Prostate gland (tissue), 2 donors: ENCODE data around the gene CPEB1. TPM values are rescaled to one million over a fixed set of nuclear protein-coding genes. Genes with fewer than 3 reads are reported as not detected.

Experiments
- DNase-seq: peaks from one replicate; pipeline ENCODE4 v3.0.0-alpha.2; 2019; ENCODE audit warnings: low spot score
- H3K27ac ChIP-seq, 2 donors: fragments of 200-600 bp; sonication (generic); 2 replicates each; pipeline ENCODE4 v1.5.1; 2017 to 2019
- H3K27me3 ChIP-seq: fragments of 200-600 bp; sonication (generic); replicated peaks from 2 replicates; pipeline ENCODE4 v1.5.1; 2019; ENCODE audit not compliant: insufficient read depth
- H3K36me3 ChIP-seq, 2 donors: fragments of 200-600 bp; sonication (generic); 1 replicate in 1 of 2; 2 replicates in 1 of 2; pipeline versions ENCODE4 v1.5.1 to v1.8.1; 2017 to 2019
- H3K4me1 ChIP-seq: fragments of 200-600 bp; sonication (generic); replicated peaks from 2 replicates; pipeline ENCODE4 v1.5.1; 2019
- H3K4me3 ChIP-seq, 2 donors: fragments of 200-600 bp; sonication (generic); 2 replicates each; pipeline ENCODE4 v1.5.1; 2017 to 2019
- H3K9me3 ChIP-seq: fragments of 200-600 bp; sonication (generic); 2 replicates; pipeline ENCODE4 v1.5.1; 2017
- POLR2A ChIP-seq: fragments of 450-650 bp; IDR thresholded peaks from one replicate; pipeline ENCODE4 v1.6.1; 2016; ENCODE audit warnings: antibody characterized with exemption, mild to moderate bottlenecking
- POLR2AphosphoS5 ChIP-seq: sonication (generic); formaldehyde crosslinking; IDR thresholded peaks from one replicate; pipeline ENCODE4 v1.6.1; 2017; ENCODE audit warnings: antibody characterized with exemption
- WGBS: methylation state at CpG from one replicate; pipeline ENCODE4 v1.1.5; 2018; 5-methylcytosine and 5-hydroxymethylcytosine counted together
- intact Hi-C: fragments of 100-400 bp; cut with DNase I; formaldehyde crosslinking; loops from one replicate; pipeline ENCODE4 v1.14.2; 2022
- total RNA-seq, 2 donors: library from RNA; depleted of rRNA; stranded (reverse); fragments of >200 nt; gene quantifications; one replicate each; pipeline ENCODE4 v1.1.0, GENCODE V29; 2016
- TF ChIP-seq, protein P1 (sequence below), 4 experiments: fragments of 200-600 bp in 2 of 4; fragments of 450-650 bp in 2 of 4; sonication (generic) in 2 of 4; IDR thresholded peaks; 1 replicate in 3 of 4; 2 replicates in 1 of 4; pipeline ENCODE4 v1.5.1; 2016 to 2019; ENCODE audit warnings: antibody characterized with exemption in 4 of 4, mild to moderate bottlenecking in 2 of 4, moderate library complexity in 2 of 4

Gene CPEB1
- total RNA-seq, 2 donors from 2014 or later, result 1.7 to 51.8 TPM

DNA sequence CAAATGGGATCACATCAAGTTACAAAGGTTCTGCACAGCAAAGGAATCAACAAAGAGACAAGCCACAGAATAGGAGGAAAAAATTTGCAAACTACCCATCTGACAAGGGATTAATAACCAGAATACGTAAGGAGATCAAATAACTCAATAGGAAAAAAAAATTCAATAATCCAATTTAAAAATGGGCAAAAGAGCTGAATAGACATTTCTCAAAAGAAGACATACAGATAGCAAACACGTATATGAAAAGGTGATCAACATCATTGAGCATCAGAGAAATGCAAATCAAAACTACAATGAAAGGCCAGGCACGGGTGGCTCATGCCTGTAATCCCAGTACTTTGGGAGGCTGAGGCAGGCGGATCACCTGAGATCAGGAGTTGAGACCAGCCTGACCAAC, 23.5 kb upstream of the CPEB1 start:
- DNase-seq, result no peak
- no peaks in the 10 kb centered on the region for H3K9me3 ChIP-seq
- TF ChIP-seq, protein P1, sequence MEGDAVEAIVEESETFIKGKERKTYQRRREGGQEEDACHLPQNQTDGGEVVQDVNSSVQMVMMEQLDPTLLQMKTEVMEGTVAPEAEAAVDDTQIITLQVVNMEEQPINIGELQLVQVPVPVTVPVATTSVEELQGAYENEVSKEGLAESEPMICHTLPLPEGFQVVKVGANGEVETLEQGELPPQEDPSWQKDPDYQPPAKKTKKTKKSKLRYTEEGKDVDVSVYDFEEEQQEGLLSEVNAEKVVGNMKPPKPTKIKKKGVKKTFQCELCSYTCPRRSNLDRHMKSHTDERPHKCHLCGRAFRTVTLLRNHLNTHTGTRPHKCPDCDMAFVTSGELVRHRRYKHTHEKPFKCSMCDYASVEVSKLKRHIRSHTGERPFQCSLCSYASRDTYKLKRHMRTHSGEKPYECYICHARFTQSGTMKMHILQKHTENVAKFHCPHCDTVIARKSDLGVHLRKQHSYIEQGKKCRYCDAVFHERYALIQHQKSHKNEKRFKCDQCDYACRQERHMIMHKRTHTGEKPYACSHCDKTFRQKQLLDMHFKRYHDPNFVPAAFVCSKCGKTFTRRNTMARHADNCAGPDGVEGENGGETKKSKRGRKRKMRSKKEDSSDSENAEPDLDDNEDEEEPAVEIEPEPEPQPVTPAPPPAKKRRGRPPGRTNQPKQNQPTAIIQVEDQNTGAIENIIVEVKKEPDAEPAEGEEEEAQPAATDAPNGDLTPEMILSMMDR (IDR thresholded peaks at IDR 0.05), result no peak
- no peak for TF ChIP-seq POLR2A
- 92% methylated on average over 4 of the region's 4 CpGs for WGBS
- intact Hi-C loops, result no loop called here
- no peaks in the 10 kb centered on the region for H3K36me3 ChIP-seq
- H3K4me1 ChIP-seq, result no peaks in the 10 kb centered on the region
- no peaks in the 10 kb centered on the region for H3K27me3 ChIP-seq
- H3K27ac ChIP-seq, result no peak overlapping the region
- H3K4me3 ChIP-seq, result no peak overlapping the region

DNA sequence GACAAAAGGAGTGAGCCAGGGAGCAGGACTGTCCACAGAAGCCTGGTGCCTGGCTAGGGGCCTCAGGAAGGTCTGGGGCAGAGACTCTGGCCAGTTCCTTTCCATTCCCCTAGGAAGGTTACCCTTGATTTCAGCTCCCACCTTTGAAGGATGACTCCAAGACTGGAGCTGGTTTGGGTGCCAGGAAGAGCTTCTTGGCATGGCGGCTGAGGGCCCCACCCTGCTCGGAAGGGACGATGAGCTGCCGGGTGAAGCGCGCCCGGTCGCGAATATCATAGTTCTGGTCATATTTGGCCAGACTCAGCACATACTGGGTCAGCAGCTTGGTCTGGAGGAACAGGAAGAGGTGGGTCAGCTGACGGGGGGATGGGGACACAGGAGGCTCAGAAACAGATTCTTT, 19.4 kb upstream of the CPEB1 start:
- intact Hi-C loops, result no loop called here
- Histone ChIP-seq H3K4me1 (no peaks in the 10 kb centered on the region), H3K27ac (no peak overlapping the region), H3K36me3 (no peaks in the 10 kb centered on the region), H3K9me3 (no peaks in the 10 kb centered on the region), H3K4me3 (no peak overlapping the region), H3K27me3 (no peaks in the 10 kb centered on the region)
- TF ChIP-seq POLR2A (no peak), POLR2AphosphoS5 (no peak)
- TF ChIP-seq, protein P1 (IDR thresholded peaks at IDR 0.05), result no peak
- WGBS, result 88% methylated on average over 10 of the region's 10 CpGs
- DNase-seq, result no peak

DNA sequence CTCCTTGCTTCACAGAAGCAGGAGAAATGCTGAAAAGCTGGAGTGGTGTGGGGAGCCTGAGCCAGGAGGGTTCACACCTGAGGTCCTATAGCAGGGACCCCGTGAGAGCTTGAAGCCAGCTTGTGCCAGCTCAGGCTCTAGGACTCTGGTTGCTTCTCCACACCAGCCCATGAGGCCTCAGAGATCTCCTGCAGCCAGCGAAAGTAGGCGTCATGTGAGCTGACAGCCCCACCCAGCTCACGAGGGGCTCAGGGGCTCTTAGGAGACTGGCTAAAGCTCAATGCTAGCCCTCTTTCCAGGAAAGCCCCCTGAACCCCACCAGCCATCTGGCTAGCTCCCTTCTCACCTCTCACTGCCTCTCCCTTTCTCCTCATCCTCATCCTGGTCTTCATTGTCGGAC, 16.9 kb upstream of the CPEB1 start:
- Histone ChIP-seq H3K4me1 (no peaks in the 10 kb centered on the region), H3K27ac (no peak overlapping the region), H3K36me3 (no peaks in the 10 kb centered on the region), H3K9me3 (no peaks in the 10 kb centered on the region), H3K4me3 (no peak overlapping the region), H3K27me3 (no peaks in the 10 kb centered on the region)
- intact Hi-C loops, result no loop called here
- WGBS, result 90% methylated on average over 5 of the region's 5 CpGs
- no peak for DNase-seq
- TF ChIP-seq POLR2A (no peak), POLR2AphosphoS5 (no peak)
- TF ChIP-seq, protein P1 (IDR thresholded peaks at IDR 0.05), result no peak

DNA sequence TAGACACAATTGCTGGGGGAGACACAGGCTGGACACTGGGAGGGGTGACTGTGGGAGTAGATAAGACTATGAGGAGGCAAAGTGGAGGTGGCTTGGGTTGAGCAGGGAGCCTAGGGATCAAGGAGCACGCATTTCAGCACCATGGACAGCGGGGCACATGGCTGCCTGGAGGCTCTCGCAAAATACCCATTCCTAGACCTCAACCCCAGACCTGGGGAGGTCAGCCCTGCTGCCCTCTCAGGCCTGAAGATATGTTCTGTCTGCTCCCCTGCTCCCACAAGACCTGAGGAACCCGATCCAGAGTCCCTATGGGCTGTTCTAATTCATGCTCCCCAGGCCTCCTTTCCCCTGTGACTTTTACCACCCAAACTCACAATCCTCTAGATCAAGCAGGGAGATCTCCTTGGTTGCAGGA, 16.0 kb upstream of the CPEB1 start:
- 10% methylated on average over 4 of the region's 4 CpGs for WGBS
- no peaks in the 10 kb centered on the region for H3K27me3 ChIP-seq
- no peak overlapping the region for H3K27ac ChIP-seq
- no peaks in the 10 kb centered on the region for H3K4me1 ChIP-seq
- DNase-seq, result no peak
- TF ChIP-seq, protein P1 (IDR thresholded peaks at IDR 0.05), result no peak
- no peak for TF ChIP-seq POLR2AphosphoS5
- TF ChIP-seq POLR2A, result no peak
- intact Hi-C loops, result no loop called here
- no peaks in the 10 kb centered on the region for H3K9me3 ChIP-seq
- no peak overlapping the region for H3K4me3 ChIP-seq
- no peaks in the 10 kb centered on the region for H3K36me3 ChIP-seq

DNA sequence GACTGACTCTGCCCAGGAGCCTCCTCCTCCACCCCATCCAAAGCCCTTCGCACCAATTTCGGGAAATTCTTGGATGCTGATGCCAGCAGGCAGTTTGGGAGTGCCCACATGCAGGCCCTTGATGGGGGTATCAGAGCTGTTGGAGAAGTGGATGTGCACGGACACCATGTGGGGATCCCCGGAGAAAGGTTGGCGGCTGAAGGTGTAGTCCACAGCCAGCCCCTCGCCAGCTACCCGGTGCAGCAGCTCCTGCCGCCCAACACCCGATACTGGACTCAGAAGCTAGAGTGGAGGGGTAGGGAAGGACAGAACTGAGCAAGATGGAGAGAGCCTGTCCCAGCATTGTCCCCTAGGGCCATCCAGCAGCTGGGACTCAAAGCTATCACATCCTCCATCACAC, 15.5 kb upstream of the CPEB1 start:
- H3K27ac ChIP-seq, result no peak overlapping the region
- H3K36me3 ChIP-seq, result no peaks in the 10 kb centered on the region
- TF ChIP-seq POLR2A, result no peak
- no peak for TF ChIP-seq POLR2AphosphoS5
- TF ChIP-seq, protein P1 (IDR thresholded peaks at IDR 0.05), result no peak
- no peaks in the 10 kb centered on the region for H3K27me3 ChIP-seq
- no peaks in the 10 kb centered on the region for H3K9me3 ChIP-seq
- intact Hi-C loops, result no loop called here
- WGBS, result 82% methylated on average over 9 of the region's 9 CpGs
- DNase-seq, result no peak
- H3K4me1 ChIP-seq, result no peaks in the 10 kb centered on the region
- no peak overlapping the region for H3K4me3 ChIP-seq
